ENCODE data around the gene TYW1B.
"Not testable (repeated sequence)": the region's sequence is repeated elsewhere in the genome, so short reads cannot be mapped to it uniquely, and the experiment has no call there.

TYW1B gene

GRCh38 chr7:72810437-72810836 is 17.6 kb downstream of the TYW1B start:
- DNase-seq (ENCODE audit: low spot score), result not testable (repeated sequence)

GRCh38 chr7:72808511-72808910 is 19.5 kb downstream of the TYW1B start:
- not testable (repeated sequence) for DNase-seq (ENCODE audit: low spot score)

GRCh38 chr7:72806851-72807250 is 21.1 kb downstream of the TYW1B start:
- not testable (repeated sequence) for DNase-seq (ENCODE audit: low spot score)

- DNase-seq (ENCODE audit: low spot score), result peak; percentile 17
Observed at GRCh38 chr7:72805526-72806494, 22.2 kb downstream of the TYW1B start.

GRCh38 chr7:72803778-72804177 is 24.2 kb downstream of the TYW1B start:
- DNase-seq (ENCODE audit: low spot score), result not testable (repeated sequence)

- DNase-seq (ENCODE audit: low spot score), result not testable (repeated sequence)
Observed at GRCh38 chr7:72801564-72801963, 26.4 kb downstream of the TYW1B start.

- not testable (repeated sequence) for DNase-seq (ENCODE audit: low spot score)
Observed at GRCh38 chr7:72795401-72795800, 32.6 kb downstream of the TYW1B start.

GRCh38 chr7:72793791-72794190 is 34.2 kb downstream of the TYW1B start:
- DNase-seq (ENCODE audit: low spot score), result no peak

GRCh38 chr7:72790698-72791060 is 37.3 kb downstream of the TYW1B start:
- not testable (repeated sequence) for DNase-seq (ENCODE audit: low spot score)

- DNase-seq (ENCODE audit: low spot score), result not testable (repeated sequence)
Observed at GRCh38 chr7:72790048-72790697, 37.8 kb downstream of the TYW1B start.

GRCh38 chr7:72785166-72785955 is 42.6 kb downstream of the TYW1B start:
- no peak for DNase-seq (ENCODE audit: low spot score)

- DNase-seq (ENCODE audit: low spot score), result peak; percentile 26
Observed at GRCh38 chr7:72783601-72784370, 44.2 kb downstream of the TYW1B start.

- DNase-seq (ENCODE audit: low spot score), result no peak
Observed at GRCh38 chr7:72781631-72782030, 46.4 kb downstream of the TYW1B start.

- no peak for DNase-seq (ENCODE audit: low spot score)
Observed at GRCh38 chr7:72781161-72781560, 46.8 kb downstream of the TYW1B start.

- DNase-seq (ENCODE audit: low spot score), result not testable (repeated sequence)
Observed at GRCh38 chr7:72780289-72780894, 47.6 kb downstream of the TYW1B start.

- DNase-seq (ENCODE audit: low spot score), result not testable (repeated sequence)
Observed at GRCh38 chr7:72777167-72777566, 50.8 kb downstream of the TYW1B start.

GRCh38 chr7:72772627-72773026 is 55.4 kb downstream of the TYW1B start:
- DNase-seq (ENCODE audit: low spot score), result not testable (repeated sequence)

- not testable (repeated sequence) for DNase-seq (ENCODE audit: low spot score)
Observed at GRCh38 chr7:72766994-72767393, 61.0 kb downstream of the TYW1B start.

- no peak for DNase-seq (ENCODE audit: low spot score)
Observed at GRCh38 chr7:72760602-72761001, 67.4 kb downstream of the TYW1B start.

GRCh38 chr7:72754312-72754711 is 73.7 kb downstream of the TYW1B start:
- DNase-seq (ENCODE audit: low spot score), result no peak

GRCh38 chr7:72753781-72754180 is 74.2 kb downstream of the TYW1B start:
- DNase-seq (ENCODE audit: low spot score), result no peak
